GM12865 (cell line): ENCODE measurements around the gene PANK4.

Source experiments
- DNase-seq: peaks from one replicate; pipeline ENCODE4 v3.0.0; 2010; ENCODE audit warnings: low read depth
- H3K4me3 ChIP-seq: 2 replicates; pipeline ENCODE4 v1.5.1; 2011; ENCODE audit warnings: mild to moderate bottlenecking, low read depth, low read length, control low read depth
- CTCF ChIP-seq: IDR thresholded peaks from 2 replicates; pipeline ENCODE4 v1.5.1; 2011; ENCODE audit warnings: low read length, control low read depth, low read depth, inconsistent platforms; ENCODE audit not compliant: insufficient read depth; ENCODE audit errors: missing control alignments

Gene PANK4

DNA sequence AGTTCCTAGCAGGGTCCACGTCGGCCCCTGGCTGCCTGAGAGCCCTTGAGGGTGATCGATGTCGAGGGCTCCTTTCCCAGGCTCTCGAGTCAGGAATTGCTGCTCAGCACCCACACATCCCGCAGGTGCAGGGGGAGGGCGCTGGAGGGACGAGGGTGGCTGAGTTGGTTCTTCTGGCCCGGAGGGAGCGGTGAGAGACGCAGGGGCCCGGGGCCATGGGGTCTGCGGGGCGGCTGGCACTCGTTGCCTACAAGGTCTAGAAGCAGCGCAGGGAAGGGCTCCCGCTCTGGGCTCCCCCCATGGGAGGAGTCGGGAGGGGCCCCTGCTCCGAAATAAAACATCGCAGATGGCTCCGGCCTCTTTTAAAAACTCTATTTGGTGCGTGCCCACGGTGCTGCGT is 18.2 kb downstream of the PANK4 start:
- DNase-seq, result no peak
- no peak for TF ChIP-seq CTCF
- H3K4me3 ChIP-seq, result no peak overlapping the region

GRCh38 chr1:2507744-2508155 is 18.6 kb downstream of the PANK4 start:
- no peak for TF ChIP-seq CTCF
- H3K4me3 ChIP-seq, result no peak overlapping the region
- DNase-seq, result no peak

DNA sequence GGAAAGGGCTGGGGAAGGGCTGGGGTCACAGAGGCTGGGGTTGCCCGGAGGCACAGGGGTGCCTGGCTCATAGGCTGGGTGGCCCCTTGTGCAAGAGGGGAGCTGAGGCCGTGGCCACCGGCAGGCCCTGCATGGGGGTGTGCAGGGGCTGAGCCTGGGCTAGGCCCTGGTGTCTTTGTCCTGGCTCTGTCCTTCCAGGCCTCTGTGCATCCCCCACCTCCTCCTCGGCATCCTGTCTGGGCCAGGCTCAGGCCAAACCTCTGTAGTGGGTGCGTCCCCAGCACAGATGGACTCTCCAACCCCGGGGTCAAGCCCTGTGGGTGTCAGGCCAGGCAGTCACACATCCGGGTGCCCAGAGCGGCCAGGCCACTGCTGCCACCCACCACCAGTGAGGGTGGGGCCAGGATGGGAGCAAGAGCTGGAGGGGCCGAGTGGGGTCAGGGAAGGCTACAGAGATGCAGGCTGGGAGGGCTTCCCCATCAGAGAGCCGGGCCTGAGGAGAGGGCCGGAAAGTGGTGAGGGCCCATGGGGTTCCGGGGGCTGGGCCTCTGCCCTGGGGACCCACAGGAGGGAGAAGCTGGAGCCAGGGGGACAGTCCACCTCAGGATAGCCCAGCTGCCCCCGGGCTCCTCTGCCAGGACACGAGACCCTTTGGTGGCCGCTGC is 19.4 kb downstream of the PANK4 start:
- DNase-seq, result no peak
- TF ChIP-seq CTCF, result no peak
- no peak overlapping the region for H3K4me3 ChIP-seq

- DNase-seq, result no peak
- no peak overlapping the region for H3K4me3 ChIP-seq
- no peak for TF ChIP-seq CTCF
Measured at GRCh38 chr1:2506007-2506860, 20.2 kb downstream of the PANK4 start.

GRCh38 chr1:2505461-2505994 is 20.9 kb downstream of the PANK4 start:
- no peak for TF ChIP-seq CTCF
- H3K4me3 ChIP-seq, result no peak overlapping the region
- DNase-seq, result no peak

DNA sequence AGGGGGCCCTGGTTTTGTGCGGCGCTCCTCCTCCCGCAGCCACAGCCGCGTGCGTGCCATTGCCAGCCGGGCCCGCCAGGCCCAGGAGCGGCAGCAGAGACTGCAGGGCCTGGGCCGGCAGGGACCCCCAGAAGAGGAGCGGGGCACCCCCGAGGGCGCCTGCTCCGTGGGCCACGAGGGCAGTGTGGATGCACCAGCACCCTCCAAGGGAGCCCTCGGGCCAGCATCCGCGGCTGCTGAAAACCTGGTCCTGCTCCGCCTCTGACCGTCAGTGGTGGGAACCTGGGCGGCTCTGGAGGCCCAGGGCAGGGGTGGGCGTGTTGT is 21.5 kb downstream of the PANK4 start:
- no peak for TF ChIP-seq CTCF

More for the DNA sequence above, 21.5 kb downstream of the PANK4 start:
- DNase-seq, result no peak
- H3K4me3 ChIP-seq, result no peak overlapping the region
